Lung (tissue), 12 donors: ENCODE results near the gene SGCA. TPM values are rescaled to one million over a fixed set of nuclear protein-coding genes. Genes with fewer than 3 reads are reported as not detected.

Experiments used
- ATAC-seq: fragments of 200-7000 bp; cut with Tn5 transposase; one replicate; pipeline ENCODE4 v1.9.1; 2020; ENCODE audit warnings: moderate number of reproducible peaks; ENCODE audit not compliant: insufficient read depth, low FRiP score
- DNase-seq, 3 donors: peaks; one replicate each; pipeline ENCODE4 v3.0.0-alpha.2; 2013 to 2017
- H3K27ac ChIP-seq, 2 donors: one replicate each; pipeline ENCODE4 v1.5.1; 2013; ENCODE audit warnings: mild to moderate bottlenecking in 2 of 2, moderate library complexity in 2 of 2, control low read depth in 1 of 2, inconsistent platforms in 1 of 2, low read depth in 1 of 2, low read length in 1 of 2
- H3K27me3 ChIP-seq, 3 donors: one replicate each; pipeline ENCODE4 v1.5.1; 2013; ENCODE audit warnings: low read length in 2 of 3; ENCODE audit not compliant: control insufficient read depth in 3 of 3, insufficient read depth in 3 of 3
- H3K36me3 ChIP-seq, 4 donors: one replicate each; pipeline ENCODE4 v1.5.1; 2013; ENCODE audit warnings: low read length in 4 of 4, mild to moderate bottlenecking in 1 of 4, moderate library complexity in 1 of 4; ENCODE audit not compliant: control insufficient read depth in 4 of 4, insufficient read depth in 4 of 4
- H3K4me1 ChIP-seq, 5 donors: one replicate each; pipeline ENCODE4 v1.5.1; 2013; ENCODE audit warnings: low read length in 5 of 5, mild to moderate bottlenecking in 2 of 5, moderate library complexity in 1 of 5; ENCODE audit not compliant: control insufficient read depth in 5 of 5, insufficient read depth in 5 of 5
- H3K4me3 ChIP-seq: one replicate; pipeline ENCODE4 v1.5.1; 2013; ENCODE audit warnings: mild to moderate bottlenecking, control low read depth, moderate library complexity
- H3K9ac ChIP-seq, 2 donors: one replicate each; pipeline ENCODE4 v1.5.1; 2013; ENCODE audit warnings: low read length in 2 of 2, control low read depth in 1 of 2; ENCODE audit not compliant: insufficient read depth in 1 of 2
- H3K9me3 ChIP-seq, 4 donors: one replicate each; pipeline ENCODE4 v1.5.1; 2013; ENCODE audit warnings: low read length in 3 of 4, mild to moderate bottlenecking in 1 of 4, moderate library complexity in 1 of 4; ENCODE audit not compliant: control insufficient read depth in 4 of 4, insufficient read depth in 3 of 4
- WGBS, 2 donors: extraction: QIAGEN DNeasy Blood & Tissue Kit; methylation state at CpG; one replicate each; pipeline ENCODE4 v1.1.7; 2013; 5-methylcytosine and 5-hydroxymethylcytosine counted together
- polyA plus RNA-seq, 2 donors: library from polyadenylated mRNA; stranded (reverse); fragments of 200-250 nt; gene quantifications; one replicate each; pipeline ENCODE4 v1.2.1, GENCODE V29; 2013
- total RNA-seq, 2 donors: library from RNA; depleted of rRNA in 1 of 2; stranded (reverse); fragments of >200 nt in 1 of 2; gene quantifications; one replicate each; pipeline ENCODE4 v1.2.1, GENCODE V29; 2014 to 2021
- TF ChIP-seq, protein P1 (sequence below): IDR thresholded peaks from 2 replicates; pipeline ENCODE4 v1.5.1; 2012; ENCODE audit warnings: mild to moderate bottlenecking; ENCODE audit errors: control extremely low read depth, extremely low read depth
- donor health status: control.
- donor health status: control.
- donor health status: Bipolar disorder and iron deficiency.
- donor health status: healthy.
- donor health status: DM: yes; HTN: yes; CAD: no.

Gene SGCA
- total and polyA plus RNA-seq, 4 donors: 5.0 to 19.4 (median 14.0) TPM

- WGBS, 2 donors: 0 to 1% methylated on average over 12 of the region's 12 CpGs
- Histone ChIP-seq H3K36me3 (no peaks in the 10 kb centered on the region), H3K4me3 (peak overlapping the region; percentile 52), H3K9me3 (no peaks in the 10 kb centered on the region), H3K9ac (peak overlapping the region in 1 of 2 donors; percentile 61), H3K4me1 (peaks cover 14 to 43% (median 23%) of the 10 kb centered on the region in 5 donors), H3K27me3 (no peaks in the 10 kb centered on the region), H3K27ac (peak overlapping the region; percentile 90 to 91)
- ATAC-seq (peak; percentile 41), DNase-seq (peak; percentile 92 to 97 (median 95))
- TF ChIP-seq, protein P1, sequence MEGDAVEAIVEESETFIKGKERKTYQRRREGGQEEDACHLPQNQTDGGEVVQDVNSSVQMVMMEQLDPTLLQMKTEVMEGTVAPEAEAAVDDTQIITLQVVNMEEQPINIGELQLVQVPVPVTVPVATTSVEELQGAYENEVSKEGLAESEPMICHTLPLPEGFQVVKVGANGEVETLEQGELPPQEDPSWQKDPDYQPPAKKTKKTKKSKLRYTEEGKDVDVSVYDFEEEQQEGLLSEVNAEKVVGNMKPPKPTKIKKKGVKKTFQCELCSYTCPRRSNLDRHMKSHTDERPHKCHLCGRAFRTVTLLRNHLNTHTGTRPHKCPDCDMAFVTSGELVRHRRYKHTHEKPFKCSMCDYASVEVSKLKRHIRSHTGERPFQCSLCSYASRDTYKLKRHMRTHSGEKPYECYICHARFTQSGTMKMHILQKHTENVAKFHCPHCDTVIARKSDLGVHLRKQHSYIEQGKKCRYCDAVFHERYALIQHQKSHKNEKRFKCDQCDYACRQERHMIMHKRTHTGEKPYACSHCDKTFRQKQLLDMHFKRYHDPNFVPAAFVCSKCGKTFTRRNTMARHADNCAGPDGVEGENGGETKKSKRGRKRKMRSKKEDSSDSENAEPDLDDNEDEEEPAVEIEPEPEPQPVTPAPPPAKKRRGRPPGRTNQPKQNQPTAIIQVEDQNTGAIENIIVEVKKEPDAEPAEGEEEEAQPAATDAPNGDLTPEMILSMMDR: no peak
These were observed 13.8 kb upstream of the SGCA start for GRCh38 chr17:50151937-50152547.

GRCh38 chr17:50152736-50153135 is 13.1 kb upstream of the SGCA start:
- Histone ChIP-seq H3K9ac (no peak overlapping the region), H3K9me3 (no peaks in the 10 kb centered on the region)

GRCh38 chr17:50153650-50154575 is 11.9 kb upstream of the SGCA start:
- WGBS, 2 donors: 50 to 66% methylated on average over 16 of the region's 16 CpGs
- Histone ChIP-seq H3K4me1 (peaks cover 6 to 29% (median 21%) of the 10 kb centered on the region in 5 donors), H3K9ac (peak overlapping the region in 1 of 2 donors; percentile 38), H3K36me3 (no peaks in the 10 kb centered on the region), H3K9me3 (no peaks in the 10 kb centered on the region), H3K27ac (peak overlapping the region; percentile 21 to 59), H3K27me3 (no peaks in the 10 kb centered on the region), H3K4me3 (no peak overlapping the region)
- DNase-seq (no peak), ATAC-seq (no peak)
- TF ChIP-seq, protein P1: no peak

More at GRCh38 chr17:50152736-50153135, 13.1 kb upstream of the SGCA start:
- Histone ChIP-seq H3K4me3 (no peak overlapping the region), H3K36me3 (no peaks in the 10 kb centered on the region), H3K27me3 (no peaks in the 10 kb centered on the region), H3K4me1 (peaks cover 9 to 36% (median 21%) of the 10 kb centered on the region in 5 donors), H3K27ac (peak overlapping the region; percentile 22 to 69)
- DNase-seq (no peak), ATAC-seq (no peak)
- TF ChIP-seq, protein P1: no peak
- 75 to 84% methylated on average over 7 of the region's 7 CpGs for WGBS, 2 donors
